Measurements from ENCODE around the gene HSPA1L.

DNA sequence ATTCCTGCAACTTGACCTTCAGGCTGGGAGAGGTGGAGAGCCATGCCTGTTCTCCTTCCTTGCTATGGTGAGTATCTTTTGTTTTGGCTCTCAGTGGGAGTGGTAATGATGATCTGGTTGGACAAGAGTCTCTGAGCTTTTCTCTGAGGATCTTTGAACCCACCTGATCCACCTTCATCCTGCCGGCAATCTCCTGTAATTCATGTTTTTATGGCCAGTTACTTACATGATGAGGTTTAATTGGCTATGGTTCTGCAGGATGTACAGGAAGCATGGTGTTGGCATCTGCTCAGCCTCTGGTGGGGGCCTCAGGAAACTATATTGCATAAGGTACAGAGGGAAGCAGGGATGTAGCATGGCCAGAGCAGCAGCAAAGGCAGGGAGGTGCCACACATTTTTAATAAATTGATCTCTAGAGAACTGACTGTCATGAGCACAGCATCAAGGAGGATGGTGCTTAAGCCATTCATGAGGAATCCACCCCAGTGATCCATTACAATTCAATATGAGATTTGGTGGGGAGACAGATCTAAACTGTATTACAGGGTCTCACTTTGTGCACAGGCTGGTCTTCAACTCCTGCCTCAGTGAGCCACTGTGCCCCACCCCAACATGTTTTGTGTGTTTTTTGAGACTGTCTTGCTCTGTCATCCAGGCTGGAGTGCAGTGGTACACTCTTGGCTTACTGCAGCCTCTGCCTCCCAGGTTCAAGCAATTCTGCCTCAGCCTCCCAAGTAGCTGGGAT, 22.5 kb upstream of the HSPA1L start:
- TF ChIP-seq, protein P1, sequence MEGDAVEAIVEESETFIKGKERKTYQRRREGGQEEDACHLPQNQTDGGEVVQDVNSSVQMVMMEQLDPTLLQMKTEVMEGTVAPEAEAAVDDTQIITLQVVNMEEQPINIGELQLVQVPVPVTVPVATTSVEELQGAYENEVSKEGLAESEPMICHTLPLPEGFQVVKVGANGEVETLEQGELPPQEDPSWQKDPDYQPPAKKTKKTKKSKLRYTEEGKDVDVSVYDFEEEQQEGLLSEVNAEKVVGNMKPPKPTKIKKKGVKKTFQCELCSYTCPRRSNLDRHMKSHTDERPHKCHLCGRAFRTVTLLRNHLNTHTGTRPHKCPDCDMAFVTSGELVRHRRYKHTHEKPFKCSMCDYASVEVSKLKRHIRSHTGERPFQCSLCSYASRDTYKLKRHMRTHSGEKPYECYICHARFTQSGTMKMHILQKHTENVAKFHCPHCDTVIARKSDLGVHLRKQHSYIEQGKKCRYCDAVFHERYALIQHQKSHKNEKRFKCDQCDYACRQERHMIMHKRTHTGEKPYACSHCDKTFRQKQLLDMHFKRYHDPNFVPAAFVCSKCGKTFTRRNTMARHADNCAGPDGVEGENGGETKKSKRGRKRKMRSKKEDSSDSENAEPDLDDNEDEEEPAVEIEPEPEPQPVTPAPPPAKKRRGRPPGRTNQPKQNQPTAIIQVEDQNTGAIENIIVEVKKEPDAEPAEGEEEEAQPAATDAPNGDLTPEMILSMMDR (optimal IDR thresholded peaks at IDR 0.05 in 1 of 3, IDR thresholded peaks at IDR 0.05 in 1 of 3, conservative IDR thresholded peaks at IDR 0.05 in 1 of 3; ENCODE audit: extremely low read depth in 1 of 3, insufficient read depth in 2 of 3, low read length in 3 of 3), result no peak
- TF ChIP-seq EZH2 (IDR thresholded peaks at IDR 0.05; ENCODE audit: low read length), result no peak
